Stimulated activated CD8-positive, alpha-beta memory T cell treated with anti-CD3 and anti-CD28 coated beads, Interleukin-7, amount 100 ng/mL, for 48 hours (primary cell): ENCODE measurements around the gene SRGN.
"Not testable (repeated sequence)": the region's sequence is repeated elsewhere in the genome, so short reads cannot be mapped to it uniquely, and the experiment has no call there.

Experiments
- DNase-seq, 2 donors: peaks; one replicate each; pipeline ENCODE4 v3.0.0-alpha.2; 2020; ENCODE audit warnings: low read depth in 1 of 2; ENCODE audit errors: extremely low read depth in 1 of 2

The SRGN gene

GRCh38 chr10:69125554-69125953, 37.7 kb downstream of the SRGN start:
- DNase-seq: no peak

- DNase-seq: no peak
Measured at GRCh38 chr10:69130251-69130650, 42.3 kb downstream of the SRGN start.

- no peak for DNase-seq
Measured at GRCh38 chr10:69139961-69140360, 52.1 kb downstream of the SRGN start.

- DNase-seq: no peak
Measured at GRCh38 chr10:69141304-69141703, 53.4 kb downstream of the SRGN start.

GRCh38 chr10:69142074-69142473, 54.2 kb downstream of the SRGN start:
- not testable (repeated sequence) for DNase-seq

GRCh38 chr10:69142983-69143382, 55.1 kb downstream of the SRGN start:
- DNase-seq: no peak

- no peak for DNase-seq
Measured at GRCh38 chr10:69145329-69145728, 57.4 kb downstream of the SRGN start.

GRCh38 chr10:69145864-69146263, 58.0 kb downstream of the SRGN start:
- DNase-seq: no peak

- no peak for DNase-seq
Measured at GRCh38 chr10:69146759-69147158, 58.9 kb downstream of the SRGN start.

- DNase-seq: no peak
Measured at GRCh38 chr10:69151984-69152383, 64.1 kb downstream of the SRGN start.

- no peak for DNase-seq
Measured at GRCh38 chr10:69153227-69153626, 65.3 kb downstream of the SRGN start.
